ENCODE data around the gene HAUS2. TPM values are rescaled to one million over a fixed set of nuclear protein-coding genes. Genes with fewer than 3 reads are reported as not detected.

Gene HAUS2
- total and polyA plus RNA-seq, 2 of the 4 experiments (the other 2 are of a cell fraction), result 18.4 to 22.4 TPM

DNA sequence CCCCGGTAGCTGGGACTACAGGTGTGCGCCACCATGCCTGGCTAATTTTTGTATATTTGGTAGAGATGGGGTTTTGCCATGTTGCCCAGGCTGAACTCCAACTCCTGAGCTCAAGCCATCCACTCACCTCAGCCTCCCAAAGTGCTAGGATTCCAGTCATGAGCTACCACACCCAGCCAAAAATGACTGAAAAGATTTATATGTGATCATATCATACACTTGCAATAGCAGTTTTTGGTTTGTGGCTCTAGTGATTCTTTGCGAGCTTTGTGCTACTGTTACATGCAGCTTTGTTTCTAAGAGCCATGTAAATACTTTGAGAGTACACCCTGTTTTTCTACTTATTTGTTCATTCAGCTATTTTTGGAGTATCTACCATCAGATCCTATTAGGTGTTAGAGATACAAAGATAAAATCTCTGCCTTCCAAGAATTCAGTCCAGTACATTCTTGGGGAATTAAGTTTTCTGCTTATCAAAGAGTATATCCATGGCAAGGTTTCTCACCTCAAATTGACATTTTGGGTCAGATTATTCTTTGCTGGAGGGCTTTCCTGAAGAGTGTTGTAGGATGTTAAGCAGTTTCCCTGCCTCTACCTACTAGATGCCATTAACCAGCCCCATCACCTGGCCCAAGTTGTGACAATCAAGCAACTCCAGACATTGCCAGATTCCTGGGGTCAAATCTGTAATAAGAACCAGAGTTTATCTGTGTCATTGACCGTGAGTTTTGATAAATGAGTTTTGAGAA is 38.2 kb upstream of the HAUS2 start (continued):
- TF ChIP-seq CTCF (conservative IDR thresholded peaks at IDR 0.05; ENCODE audit: low read depth, low read length), result no peak

- TF ChIP-seq USF2 (IDR thresholded peaks at IDR 0.05; ENCODE audit: low read depth, low read length), result peak; percentile 34; the same call in 1 of the 2 replicates
- TF ChIP-seq, protein P1, sequence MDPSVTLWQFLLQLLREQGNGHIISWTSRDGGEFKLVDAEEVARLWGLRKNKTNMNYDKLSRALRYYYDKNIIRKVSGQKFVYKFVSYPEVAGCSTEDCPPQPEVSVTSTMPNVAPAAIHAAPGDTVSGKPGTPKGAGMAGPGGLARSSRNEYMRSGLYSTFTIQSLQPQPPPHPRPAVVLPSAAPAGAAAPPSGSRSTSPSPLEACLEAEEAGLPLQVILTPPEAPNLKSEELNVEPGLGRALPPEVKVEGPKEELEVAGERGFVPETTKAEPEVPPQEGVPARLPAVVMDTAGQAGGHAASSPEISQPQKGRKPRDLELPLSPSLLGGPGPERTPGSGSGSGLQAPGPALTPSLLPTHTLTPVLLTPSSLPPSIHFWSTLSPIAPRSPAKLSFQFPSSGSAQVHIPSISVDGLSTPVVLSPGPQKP (IDR thresholded peaks at IDR 0.05; ENCODE audit: borderline replicate concordance, low read depth, low read length), result no peak
- no peak for TF ChIP-seq RAD21 (IDR thresholded peaks at IDR 0.05; ENCODE audit: low read length)
- no peak for TF ChIP-seq MAZ (IDR thresholded peaks at IDR 0.05; ENCODE audit: borderline replicate concordance, low read depth, low read length)
- peak; percentile 63 for TF ChIP-seq BHLHE40 (IDR thresholded peaks at IDR 0.05; ENCODE audit: low read depth, low read length)
- TF ChIP-seq MAFK (IDR thresholded peaks at IDR 0.05; ENCODE audit: low read depth, low read length), result no peak
- TF ChIP-seq RCOR1 (IDR thresholded peaks at IDR 0.05; ENCODE audit: insufficient replicate concordance, low read length), result no peak
- no peak for TF ChIP-seq SMC3 (IDR thresholded peaks at IDR 0.05; ENCODE audit: low read depth, low read length)
- TF ChIP-seq FOS (IDR thresholded peaks at IDR 0.05; ENCODE audit: low read depth, low read length), result peak; percentile 63; the same call in 1 of the 2 replicates
- TF ChIP-seq CEBPB (IDR thresholded peaks at IDR 0.05; ENCODE audit: low read depth, low read length), result peak; percentile 99
- peaks cover 6% of the 10 kb centered on the region for H3K9me1 ChIP-seq (ENCODE audit: insufficient read depth, low read length)
- peak overlapping the region in 1 of 2 experiments; percentile 15; a peak in 1 of 4 replicates for H4K8ac ChIP-seq (ENCODE audit: low read depth in 2 of 2, low read length in 2 of 2)
- ChIA-PET POLR2A (ENCODE audit: unreplicated experiment) (interaction anchor here (1.5 to 1.6 kb wide), 2 partner anchors 11 to 20 kb away, joined by 4 read pairs; partner anchors contain the start of gene ZNF106), CTCF (no interaction called here)
- H3K9ac ChIP-seq (ENCODE audit: low read depth, low read length), result no peak overlapping the region
- H4K91ac ChIP-seq (ENCODE audit: insufficient read depth, low read depth, low read length), result no peak overlapping the region
- H3K27ac ChIP-seq (ENCODE audit: insufficient read depth, low read length), result peak overlapping the region; percentile 52; the same call in 1 of the 2 replicates
- H3K14ac ChIP-seq (replicated peaks; ENCODE audit: low read depth, low read length), result no peak overlapping the region; the same call in 1 of the 2 replicates
- peaks cover 12% of the 10 kb centered on the region for H3K36me3 ChIP-seq (ENCODE audit: control insufficient read depth, insufficient read depth, low read length)
- no peak overlapping the region for H2BK120ac ChIP-seq (ENCODE audit: low read depth, low read length)
- no peak overlapping the region for H2AK9ac ChIP-seq (replicated peaks; ENCODE audit: low read depth, low read length, poor library complexity)
- peak overlapping the region; percentile 78 for H3K4me2 ChIP-seq (ENCODE audit: low read depth, low read length)
- H4K20me1 ChIP-seq (ENCODE audit: insufficient read depth, low read length), result peaks cover 7% of the 10 kb centered on the region; the same call in 1 of the 2 replicates
- dilution Hi-C loops (cut with HindIII; ENCODE audit: low sequenced_read_pairs, unreplicated experiment), result no loop called here
- H3K23ac ChIP-seq (ENCODE audit: low read depth, low read length), result no peak overlapping the region
- H3K56ac ChIP-seq (ENCODE audit: extremely low read depth, insufficient read depth, low read length), result no peak overlapping the region
- WGBS, 2 experiments (ENCODE audit: extremely low coverage in 2 of 2, insufficient read length in 1 of 2), result no CpG with 5 or more reads among the region's 4 CpGs
- peak overlapping the region; percentile 70 for H2BK5ac ChIP-seq (ENCODE audit: low read depth, low read length, poor library complexity, severe bottlenecking)
- H3K18ac ChIP-seq (ENCODE audit: low read depth, low read length), result peak overlapping the region; percentile 91; the same call in 1 of the 2 replicates
- no peaks in the 10 kb centered on the region for H3K27me3 ChIP-seq (ENCODE audit: control insufficient read depth, insufficient read depth, low read length)
- peaks cover 16 to 59% of the 10 kb centered on the region in 2 experiments; a peak in 2 of 4 replicates for H3K79me1 ChIP-seq (ENCODE audit: low read depth in 1 of 2, low read length in 2 of 2)
- peak; percentile 84 for DNase-seq
- H2BK20ac ChIP-seq (ENCODE audit: low read depth, low read length), result no peak overlapping the region
- H3K4me3 ChIP-seq (ENCODE audit: insufficient read depth, low read depth, low read length), result no peak overlapping the region; the same call in 1 of the 2 replicates
- no peak overlapping the region for H2AFZ ChIP-seq (replicated peaks; ENCODE audit: low read length, poor library complexity)
- no peak overlapping the region for H3K4ac ChIP-seq (ENCODE audit: low read depth, low read length)
- BruUV-seq (replicated peaks), result no TSS peak
- no peak overlapping the region for H2AK5ac ChIP-seq (ENCODE audit: low read depth, low read length)
- intact Hi-C loops (cut with micrococcal nuclease), result no loop called here
- no peak overlapping the region; the same call in 1 of the 2 replicates for H4K5ac ChIP-seq (ENCODE audit: low read depth, low read length)
- peaks cover 16% of the 10 kb centered on the region for H3K4me1 ChIP-seq (ENCODE audit: control insufficient read depth, insufficient read depth, low read length)
- H3K9me3 ChIP-seq (ENCODE audit: control insufficient read depth, insufficient read depth, low read length), result no peaks in the 10 kb centered on the region
- no peak overlapping the region for H2BK15ac ChIP-seq (ENCODE audit: low read depth, low read length)
- ATAC-seq (ENCODE audit: low read depth), result peak; percentile 85
- in situ Hi-C loops (cut with MboI; ENCODE audit: low sequenced_read_pairs), result no loop called here
Observed at GRCh38 chr15:42511007-42511391, 37.6 kb upstream of the HAUS2 start.

All from IMR-90 (cell line).